Measurements from ENCODE around the gene WIZ.

The WIZ gene

DNA sequence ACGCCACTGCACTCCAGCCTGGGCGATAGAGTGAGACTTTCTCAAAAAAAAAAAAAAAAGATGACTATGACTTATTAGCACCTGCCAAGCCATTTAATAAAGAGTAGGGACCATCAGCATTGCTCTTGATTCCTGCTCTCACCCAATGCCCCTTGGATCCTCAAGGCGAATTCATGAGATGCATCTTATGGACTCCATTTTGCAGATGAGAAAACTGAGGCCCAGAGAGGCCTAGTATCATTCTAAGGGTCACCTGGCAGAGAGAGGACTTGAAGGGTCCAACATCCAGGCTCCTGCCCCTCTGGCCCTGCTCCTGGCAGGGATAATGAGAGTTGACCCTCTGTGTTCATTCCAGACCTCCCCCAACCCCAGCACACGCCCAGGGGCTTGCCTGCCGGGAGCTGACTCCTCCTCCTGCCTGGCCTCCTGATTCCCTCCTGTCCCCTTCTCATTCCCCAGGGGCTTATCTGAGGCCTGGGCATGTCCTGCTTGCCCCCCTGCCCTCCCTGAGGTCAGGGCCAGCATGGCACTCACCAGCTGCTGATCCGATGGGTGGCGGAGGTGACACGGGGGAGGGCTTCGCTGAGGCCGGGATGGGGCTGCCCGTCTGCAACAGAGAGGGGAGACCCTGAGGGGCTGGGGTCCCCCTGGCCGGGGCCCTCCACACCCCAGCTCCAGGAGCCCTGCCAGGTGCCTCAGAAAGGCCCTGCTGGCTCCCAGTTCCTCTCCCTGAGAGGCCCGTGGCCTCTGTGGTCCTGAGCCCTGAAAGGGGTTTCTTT is 7.4 kb downstream of the WIZ start:
- no peak for TF ChIP-seq YY1 (IDR thresholded peaks at IDR 0.05; ENCODE audit: low read depth)
- TF ChIP-seq, protein P1, sequence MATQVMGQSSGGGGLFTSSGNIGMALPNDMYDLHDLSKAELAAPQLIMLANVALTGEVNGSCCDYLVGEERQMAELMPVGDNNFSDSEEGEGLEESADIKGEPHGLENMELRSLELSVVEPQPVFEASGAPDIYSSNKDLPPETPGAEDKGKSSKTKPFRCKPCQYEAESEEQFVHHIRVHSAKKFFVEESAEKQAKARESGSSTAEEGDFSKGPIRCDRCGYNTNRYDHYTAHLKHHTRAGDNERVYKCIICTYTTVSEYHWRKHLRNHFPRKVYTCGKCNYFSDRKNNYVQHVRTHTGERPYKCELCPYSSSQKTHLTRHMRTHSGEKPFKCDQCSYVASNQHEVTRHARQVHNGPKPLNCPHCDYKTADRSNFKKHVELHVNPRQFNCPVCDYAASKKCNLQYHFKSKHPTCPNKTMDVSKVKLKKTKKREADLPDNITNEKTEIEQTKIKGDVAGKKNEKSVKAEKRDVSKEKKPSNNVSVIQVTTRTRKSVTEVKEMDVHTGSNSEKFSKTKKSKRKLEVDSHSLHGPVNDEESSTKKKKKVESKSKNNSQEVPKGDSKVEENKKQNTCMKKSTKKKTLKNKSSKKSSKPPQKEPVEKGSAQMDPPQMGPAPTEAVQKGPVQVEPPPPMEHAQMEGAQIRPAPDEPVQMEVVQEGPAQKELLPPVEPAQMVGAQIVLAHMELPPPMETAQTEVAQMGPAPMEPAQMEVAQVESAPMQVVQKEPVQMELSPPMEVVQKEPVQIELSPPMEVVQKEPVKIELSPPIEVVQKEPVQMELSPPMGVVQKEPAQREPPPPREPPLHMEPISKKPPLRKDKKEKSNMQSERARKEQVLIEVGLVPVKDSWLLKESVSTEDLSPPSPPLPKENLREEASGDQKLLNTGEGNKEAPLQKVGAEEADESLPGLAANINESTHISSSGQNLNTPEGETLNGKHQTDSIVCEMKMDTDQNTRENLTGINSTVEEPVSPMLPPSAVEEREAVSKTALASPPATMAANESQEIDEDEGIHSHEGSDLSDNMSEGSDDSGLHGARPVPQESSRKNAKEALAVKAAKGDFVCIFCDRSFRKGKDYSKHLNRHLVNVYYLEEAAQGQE (IDR thresholded peaks at IDR 0.05; ENCODE audit: low read depth): no peak
- TF ChIP-seq EGR1 (IDR thresholded peaks at IDR 0.05): no peak
- no peak for TF ChIP-seq EP300 (IDR thresholded peaks at IDR 0.05; ENCODE audit: borderline replicate concordance)
- no peak for TF ChIP-seq TAF1 (IDR thresholded peaks at IDR 0.05; ENCODE audit: low read depth)
- no peak for TF ChIP-seq TEAD4 (IDR thresholded peaks at IDR 0.05)
- no peak for TF ChIP-seq CREB1 (IDR thresholded peaks at IDR 0.05; ENCODE audit: low read depth)
- no peak for TF ChIP-seq ZBTB7A (IDR thresholded peaks at IDR 0.05; ENCODE audit: low read depth)
- no peak for TF ChIP-seq MAX (IDR thresholded peaks at IDR 0.05)
- TF ChIP-seq TCF12 (IDR thresholded peaks at IDR 0.05; ENCODE audit: low read depth): no peak
- no peak for TF ChIP-seq CEBPB (IDR thresholded peaks at IDR 0.05)

DNA sequence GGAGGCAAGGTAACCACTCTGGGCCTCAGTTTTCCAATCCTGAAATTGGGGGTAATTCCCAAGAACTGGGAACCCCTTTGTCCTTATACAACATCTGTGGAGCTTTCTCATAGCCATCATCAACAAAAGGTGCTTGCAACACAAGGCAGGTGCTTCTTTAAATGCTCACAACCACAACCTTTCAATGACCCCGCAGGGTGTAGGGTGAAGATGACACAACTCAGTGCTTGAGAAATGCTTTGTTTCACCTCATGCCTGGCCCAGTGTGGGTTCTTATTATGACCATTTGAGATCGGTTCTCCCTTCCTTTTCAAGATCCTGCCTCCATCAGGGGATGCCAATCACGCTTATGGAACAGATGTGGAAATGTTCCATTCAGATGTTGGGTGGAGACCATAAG is 8.4 kb downstream of the WIZ start:
- no peak for TF ChIP-seq CREB1 (IDR thresholded peaks at IDR 0.05; ENCODE audit: low read depth)
- no peak for TF ChIP-seq TCF12 (IDR thresholded peaks at IDR 0.05; ENCODE audit: low read depth)
- no peak for TF ChIP-seq RAD21 (IDR thresholded peaks at IDR 0.05; ENCODE audit: low read depth)
- TF ChIP-seq CEBPB (IDR thresholded peaks at IDR 0.05): no peak
- TF ChIP-seq, protein P1 (IDR thresholded peaks at IDR 0.05; ENCODE audit: low read depth): no peak
- TF ChIP-seq, protein P2, sequence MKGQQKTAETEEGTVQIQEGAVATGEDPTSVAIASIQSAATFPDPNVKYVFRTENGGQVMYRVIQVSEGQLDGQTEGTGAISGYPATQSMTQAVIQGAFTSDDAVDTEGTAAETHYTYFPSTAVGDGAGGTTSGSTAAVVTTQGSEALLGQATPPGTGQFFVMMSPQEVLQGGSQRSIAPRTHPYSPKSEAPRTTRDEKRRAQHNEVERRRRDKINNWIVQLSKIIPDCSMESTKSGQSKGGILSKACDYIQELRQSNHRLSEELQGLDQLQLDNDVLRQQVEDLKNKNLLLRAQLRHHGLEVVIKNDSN (IDR thresholded peaks at IDR 0.05): no peak
- TF ChIP-seq EGR1 (IDR thresholded peaks at IDR 0.05): no peak
- TF ChIP-seq NFIC (IDR thresholded peaks at IDR 0.05): no peak
- no peak for TF ChIP-seq FOXM1 (IDR thresholded peaks at IDR 0.05; ENCODE audit: borderline replicate concordance, low read depth)
- TF ChIP-seq EP300 (IDR thresholded peaks at IDR 0.05; ENCODE audit: borderline replicate concordance): no peak
- TF ChIP-seq YY1 (IDR thresholded peaks at IDR 0.05; ENCODE audit: low read depth): no peak
- no peak for TF ChIP-seq MAX (IDR thresholded peaks at IDR 0.05)
- no peak for TF ChIP-seq TAF1 (IDR thresholded peaks at IDR 0.05; ENCODE audit: low read depth)
- no peak for TF ChIP-seq ZBTB7A (IDR thresholded peaks at IDR 0.05; ENCODE audit: low read depth)
- no peak for TF ChIP-seq TEAD4 (IDR thresholded peaks at IDR 0.05)

- TF ChIP-seq TCF12 (IDR thresholded peaks at IDR 0.05; ENCODE audit: low read depth) (no peak), EGR1 (IDR thresholded peaks at IDR 0.05) (no peak), EP300 (IDR thresholded peaks at IDR 0.05; ENCODE audit: borderline replicate concordance) (no peak), MAX (IDR thresholded peaks at IDR 0.05) (no peak), YY1 (IDR thresholded peaks at IDR 0.05; ENCODE audit: low read depth) (no peak), RAD21 (IDR thresholded peaks at IDR 0.05; ENCODE audit: low read depth) (no peak), CREB1 (IDR thresholded peaks at IDR 0.05; ENCODE audit: low read depth) (no peak), CEBPB (IDR thresholded peaks at IDR 0.05) (no peak), FOXM1 (IDR thresholded peaks at IDR 0.05; ENCODE audit: borderline replicate concordance, low read depth) (no peak), TAF1 (IDR thresholded peaks at IDR 0.05; ENCODE audit: low read depth) (no peak), ZBTB7A (IDR thresholded peaks at IDR 0.05; ENCODE audit: low read depth) (no peak), NFIC (IDR thresholded peaks at IDR 0.05) (no peak), TEAD4 (IDR thresholded peaks at IDR 0.05) (no peak)
- TF ChIP-seq, protein P2 (IDR thresholded peaks at IDR 0.05): no peak
- TF ChIP-seq, protein P1 (IDR thresholded peaks at IDR 0.05; ENCODE audit: low read depth): no peak
Measured at GRCh38 chr19:15439821-15440641, 9.7 kb downstream of the WIZ start.
